GM12864 (cell line): Measurements from ENCODE around the gene RIPK4.
A peak's percentile ranks its signal among the peaks of the same experiment; 100 is the strongest.

Experiments
- DNase-seq: peaks from one replicate; pipeline ENCODE4 v3.0.0-alpha.2; 2011; ENCODE audit warnings: low read depth
- H3K4me3 ChIP-seq: 2 replicates; pipeline ENCODE4 v1.5.1; 2011; ENCODE audit warnings: mild to moderate bottlenecking, low read depth, low read length, control low read depth
- TF ChIP-seq, protein P1 (sequence below): IDR thresholded peaks from 2 replicates; pipeline ENCODE4 v1.5.1; 2011; ENCODE audit warnings: low read depth, mild to moderate bottlenecking, moderate library complexity, low read length, control low read depth, inconsistent platforms; ENCODE audit errors: missing control alignments

Gene RIPK4

DNA sequence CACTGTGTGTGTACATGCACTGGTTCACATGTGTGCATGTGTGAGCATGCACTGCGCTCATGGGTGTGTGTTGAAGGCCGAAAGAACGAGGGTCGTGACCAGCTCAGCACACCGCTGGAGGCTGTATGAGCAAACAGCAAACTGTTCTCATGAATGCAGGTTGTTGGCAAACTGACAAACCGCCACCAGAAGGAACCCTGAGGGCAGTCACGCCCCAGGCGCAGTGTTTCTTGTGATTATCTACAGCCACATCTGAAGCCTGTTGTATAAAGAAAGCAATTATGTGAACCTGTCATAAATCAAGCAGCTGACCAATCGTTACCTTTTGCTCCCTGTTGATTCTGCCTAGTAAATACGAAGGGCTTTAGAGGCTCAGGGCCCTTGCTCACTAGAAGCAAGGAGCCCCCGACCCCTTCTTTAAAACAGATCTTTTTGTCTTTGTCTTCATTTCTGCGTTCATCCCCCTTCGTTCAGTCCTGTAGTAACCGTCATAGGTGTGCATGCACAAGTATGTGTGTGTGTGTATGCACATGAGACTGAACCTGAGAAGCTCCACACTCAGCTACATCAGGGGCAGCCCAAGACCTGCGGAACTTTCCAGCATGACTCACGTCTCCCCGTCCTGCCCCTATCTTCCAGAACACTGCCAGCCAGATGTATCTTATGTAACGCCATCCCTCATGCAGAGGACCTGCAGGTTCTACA is 16.8 kb upstream of the RIPK4 start:
- H3K4me3 ChIP-seq, result no peak overlapping the region
- DNase-seq, result no peak
- TF ChIP-seq, protein P1, sequence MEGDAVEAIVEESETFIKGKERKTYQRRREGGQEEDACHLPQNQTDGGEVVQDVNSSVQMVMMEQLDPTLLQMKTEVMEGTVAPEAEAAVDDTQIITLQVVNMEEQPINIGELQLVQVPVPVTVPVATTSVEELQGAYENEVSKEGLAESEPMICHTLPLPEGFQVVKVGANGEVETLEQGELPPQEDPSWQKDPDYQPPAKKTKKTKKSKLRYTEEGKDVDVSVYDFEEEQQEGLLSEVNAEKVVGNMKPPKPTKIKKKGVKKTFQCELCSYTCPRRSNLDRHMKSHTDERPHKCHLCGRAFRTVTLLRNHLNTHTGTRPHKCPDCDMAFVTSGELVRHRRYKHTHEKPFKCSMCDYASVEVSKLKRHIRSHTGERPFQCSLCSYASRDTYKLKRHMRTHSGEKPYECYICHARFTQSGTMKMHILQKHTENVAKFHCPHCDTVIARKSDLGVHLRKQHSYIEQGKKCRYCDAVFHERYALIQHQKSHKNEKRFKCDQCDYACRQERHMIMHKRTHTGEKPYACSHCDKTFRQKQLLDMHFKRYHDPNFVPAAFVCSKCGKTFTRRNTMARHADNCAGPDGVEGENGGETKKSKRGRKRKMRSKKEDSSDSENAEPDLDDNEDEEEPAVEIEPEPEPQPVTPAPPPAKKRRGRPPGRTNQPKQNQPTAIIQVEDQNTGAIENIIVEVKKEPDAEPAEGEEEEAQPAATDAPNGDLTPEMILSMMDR, result no peak

GRCh38 chr21:41781050-41781410 is 14.2 kb upstream of the RIPK4 start:
- TF ChIP-seq, protein P1, result no peak

DNA sequence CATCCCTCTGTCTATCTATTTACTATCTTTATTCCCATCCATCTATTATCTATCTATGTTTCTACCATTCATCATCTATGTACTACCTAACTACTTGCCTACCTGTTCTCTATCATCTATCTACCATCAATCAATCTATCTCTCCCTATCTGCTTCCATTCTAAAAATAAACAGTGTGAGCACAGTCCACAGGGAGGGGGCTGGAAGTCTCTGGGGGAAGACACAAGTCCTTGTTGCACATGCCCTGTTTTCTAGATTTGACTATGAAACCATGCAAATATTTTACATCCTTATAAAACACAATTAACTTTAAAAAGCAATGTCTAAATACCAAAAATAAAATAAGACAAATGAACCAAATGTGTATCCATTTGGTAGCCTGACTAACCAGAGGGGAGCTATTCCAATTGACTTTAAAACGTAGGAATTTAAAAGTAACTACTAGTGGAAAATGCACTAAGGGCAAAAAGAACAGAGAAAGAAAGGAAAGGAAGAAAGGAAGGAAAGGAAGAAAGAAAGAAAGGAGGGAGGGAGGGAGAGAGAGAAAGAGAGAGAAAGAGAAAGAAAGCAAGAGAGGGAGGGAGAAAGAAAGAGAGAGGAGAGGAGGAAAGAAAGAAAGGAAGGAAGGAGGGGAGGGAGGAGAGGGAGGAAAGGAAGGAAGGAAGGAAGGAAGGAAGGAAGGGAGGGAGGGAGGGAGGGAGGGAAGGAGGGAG is 13.6 kb upstream of the RIPK4 start:
- no peak overlapping the region for H3K4me3 ChIP-seq
- DNase-seq, result no peak
- TF ChIP-seq, protein P1, result no peak

More at GRCh38 chr21:41781050-41781410, 14.2 kb upstream of the RIPK4 start:
- no peak overlapping the region for H3K4me3 ChIP-seq
- DNase-seq, result no peak

DNA sequence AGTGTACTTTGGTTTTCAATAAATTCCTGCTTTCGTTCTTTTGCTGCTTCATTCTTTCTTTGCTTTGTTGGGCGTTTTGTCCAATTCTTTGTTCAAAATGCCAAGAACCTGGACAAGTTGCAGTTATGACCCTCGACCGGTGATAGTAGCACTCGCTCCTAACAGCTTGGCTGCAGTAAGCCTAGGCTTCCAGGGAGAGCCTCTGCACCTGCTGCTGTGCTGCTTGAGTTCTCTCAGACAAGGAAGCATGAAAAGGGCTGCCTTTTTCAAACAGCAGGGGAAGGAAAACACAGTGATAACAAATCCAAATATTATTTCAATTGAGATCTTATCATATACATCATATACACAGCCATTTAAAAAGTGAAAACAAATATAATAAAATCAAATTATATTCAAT is 12.8 kb upstream of the RIPK4 start:
- no peak for DNase-seq
- TF ChIP-seq, protein P1, result no peak
- H3K4me3 ChIP-seq, result no peak overlapping the region

- no peak overlapping the region for H3K4me3 ChIP-seq
- TF ChIP-seq, protein P1, result no peak
- no peak for DNase-seq
These were observed 12.2 kb upstream of the RIPK4 start for GRCh38 chr21:41778930-41779600.

GRCh38 chr21:41777951-41778815 is 11.3 kb upstream of the RIPK4 start:
- DNase-seq, result no peak
- no peak overlapping the region for H3K4me3 ChIP-seq

More at GRCh38 chr21:41777951-41778815, 11.3 kb upstream of the RIPK4 start:
- TF ChIP-seq, protein P1, result peak; percentile 60
